ENCODE results near the gene GRAMD2B.

GRCh38 chr5:126449751-126450271 is 26.6 kb downstream of the GRAMD2B start:
- TF ChIP-seq, protein P1, sequence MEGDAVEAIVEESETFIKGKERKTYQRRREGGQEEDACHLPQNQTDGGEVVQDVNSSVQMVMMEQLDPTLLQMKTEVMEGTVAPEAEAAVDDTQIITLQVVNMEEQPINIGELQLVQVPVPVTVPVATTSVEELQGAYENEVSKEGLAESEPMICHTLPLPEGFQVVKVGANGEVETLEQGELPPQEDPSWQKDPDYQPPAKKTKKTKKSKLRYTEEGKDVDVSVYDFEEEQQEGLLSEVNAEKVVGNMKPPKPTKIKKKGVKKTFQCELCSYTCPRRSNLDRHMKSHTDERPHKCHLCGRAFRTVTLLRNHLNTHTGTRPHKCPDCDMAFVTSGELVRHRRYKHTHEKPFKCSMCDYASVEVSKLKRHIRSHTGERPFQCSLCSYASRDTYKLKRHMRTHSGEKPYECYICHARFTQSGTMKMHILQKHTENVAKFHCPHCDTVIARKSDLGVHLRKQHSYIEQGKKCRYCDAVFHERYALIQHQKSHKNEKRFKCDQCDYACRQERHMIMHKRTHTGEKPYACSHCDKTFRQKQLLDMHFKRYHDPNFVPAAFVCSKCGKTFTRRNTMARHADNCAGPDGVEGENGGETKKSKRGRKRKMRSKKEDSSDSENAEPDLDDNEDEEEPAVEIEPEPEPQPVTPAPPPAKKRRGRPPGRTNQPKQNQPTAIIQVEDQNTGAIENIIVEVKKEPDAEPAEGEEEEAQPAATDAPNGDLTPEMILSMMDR (IDR thresholded peaks at IDR 0.05) = no peak
- TF ChIP-seq POLR2A (IDR thresholded peaks at IDR 0.05) = no peak
